Nucleus accumbens (tissue), 56 donors: ENCODE results near the gene NRCAM.
"Not testable (repeated sequence)": the region's sequence is repeated elsewhere in the genome, so short reads cannot be mapped to it uniquely, and the experiment has no call there.

ENCODE experiments used
- DNase-seq, 56 donors: peaks; one replicate each; lab custom pipeline; 2025; lab: John Stamatoyannopoulos, UW

NRCAM gene

GRCh38 chr7:108289852-108290251 lies 166.4 kb downstream of the NRCAM start:
- no peak for DNase-seq

- no peak for DNase-seq
Observed at GRCh38 chr7:108287857-108288256, 168.4 kb downstream of the NRCAM start.

- no peak for DNase-seq
Observed at GRCh38 chr7:108286290-108286904, 169.8 kb downstream of the NRCAM start.

- DNase-seq = no peak
Observed at GRCh38 chr7:108285778-108286177, 170.5 kb downstream of the NRCAM start.

- DNase-seq = no peak
Observed at GRCh38 chr7:108285003-108285368, 171.2 kb downstream of the NRCAM start.

GRCh38 chr7:108284349-108285002 lies 171.8 kb downstream of the NRCAM start:
- DNase-seq = peak in 3 of 56 donors; percentile 10 to 26 (median 16)

- DNase-seq = no peak
Observed at GRCh38 chr7:108283252-108283651, 173.0 kb downstream of the NRCAM start.

GRCh38 chr7:108282427-108282996 lies 173.7 kb downstream of the NRCAM start:
- DNase-seq = no peak

GRCh38 chr7:108280136-108280535 lies 176.1 kb downstream of the NRCAM start:
- DNase-seq = no peak

- DNase-seq = no peak
Observed at GRCh38 chr7:108278776-108279175, 177.5 kb downstream of the NRCAM start.

GRCh38 chr7:108278281-108278680 lies 178.0 kb downstream of the NRCAM start:
- DNase-seq = no peak

GRCh38 chr7:108274447-108274846 lies 181.8 kb downstream of the NRCAM start:
- not testable (repeated sequence) for DNase-seq

- DNase-seq = not testable (repeated sequence)
Observed at GRCh38 chr7:108272891-108273290, 183.3 kb downstream of the NRCAM start.

- no peak for DNase-seq
Observed at GRCh38 chr7:108270385-108271015, 185.7 kb downstream of the NRCAM start.

GRCh38 chr7:108268200-108268820 lies 187.9 kb downstream of the NRCAM start:
- DNase-seq = no peak

GRCh38 chr7:108267615-108268014 lies 188.6 kb downstream of the NRCAM start:
- DNase-seq = no peak

GRCh38 chr7:108266491-108266890 lies 189.7 kb downstream of the NRCAM start:
- no peak for DNase-seq

- DNase-seq = no peak
Observed at GRCh38 chr7:108266035-108266434, 190.2 kb downstream of the NRCAM start.

GRCh38 chr7:108265007-108265406 lies 191.2 kb downstream of the NRCAM start:
- no peak for DNase-seq

- peak in 3 of 56 donors; percentile 5 to 11 (median 9) for DNase-seq
Observed at GRCh38 chr7:108263425-108263824, 192.8 kb downstream of the NRCAM start.
